HG03575 (cell line): ENCODE results near the gene TSPAN31.
"Not testable (repeated sequence)": the region's sequence is repeated elsewhere in the genome, so short reads cannot be mapped to it uniquely, and the experiment has no call there.

ENCODE experiments used
- ATAC-seq: cut with Tn5 transposase; IDR thresholded peaks from one replicate; pipeline ENCODE4 v1.9.1; 2021; ENCODE audit not compliant: unreplicated experiment, insufficient number of reproducible peaks, low FRiP score; ENCODE audit errors: extremely low read depth

Gene TSPAN31

DNA sequence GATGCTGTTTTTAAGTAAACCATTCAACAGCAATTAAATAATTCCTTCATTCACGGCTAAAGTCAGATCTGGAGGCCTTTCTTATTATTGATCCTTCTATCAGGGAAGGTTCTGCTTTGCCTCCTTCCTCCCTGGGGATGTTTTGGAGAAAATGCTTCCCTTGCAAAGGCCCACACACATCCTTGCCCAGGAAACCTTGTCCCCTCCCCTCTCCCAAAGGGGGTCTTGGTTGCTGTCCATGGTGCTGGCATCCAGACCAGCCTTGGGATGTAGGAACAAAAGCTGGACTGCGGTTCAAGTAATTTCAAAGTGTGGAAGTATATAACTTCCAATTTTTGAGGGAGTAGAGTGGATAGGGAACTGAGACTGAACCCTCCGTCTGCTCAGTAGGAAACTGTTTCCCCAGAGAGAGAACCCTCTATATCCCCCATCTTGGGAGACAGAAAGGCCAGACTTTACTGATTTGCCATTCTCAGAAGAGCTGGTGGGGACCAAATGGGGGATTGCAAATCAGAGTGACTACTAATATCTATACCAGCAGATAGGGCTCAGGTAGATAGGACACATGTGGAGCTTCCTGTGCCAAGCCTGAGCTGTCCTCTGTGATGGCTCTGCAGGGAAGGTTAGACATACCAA, 15.6 kb downstream of the TSPAN31 start:
- no peak for ATAC-seq

DNA sequence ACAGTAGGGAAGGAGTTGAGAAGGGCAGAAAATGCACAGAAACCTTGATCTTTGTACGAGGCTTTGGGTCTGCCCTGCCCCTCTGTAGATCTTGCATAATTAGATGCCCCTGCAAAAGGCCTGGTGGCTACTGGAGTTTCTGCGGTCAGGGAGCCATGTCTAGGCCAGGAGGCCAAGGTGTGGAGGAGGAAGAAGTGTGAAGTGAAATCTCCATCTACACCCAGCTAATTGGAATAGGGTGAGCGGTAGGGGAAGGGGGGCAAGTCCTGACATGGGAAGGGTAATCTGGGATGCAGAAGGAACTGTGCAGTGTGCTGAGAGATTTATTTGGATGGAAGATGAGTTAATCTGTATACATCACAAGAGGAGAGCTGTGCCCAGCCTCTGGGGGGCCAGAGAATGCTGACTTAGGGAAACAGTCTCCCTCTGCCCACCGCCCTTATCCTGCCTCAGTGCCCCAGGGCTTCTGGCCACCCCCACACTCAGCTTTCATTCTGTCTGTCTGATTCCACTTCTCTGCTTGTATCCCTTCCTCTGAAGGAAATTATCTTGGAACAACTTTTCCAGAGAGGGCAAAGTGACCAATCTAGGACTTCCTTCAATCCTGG, 16.7 kb downstream of the TSPAN31 start:
- no peak for ATAC-seq

DNA sequence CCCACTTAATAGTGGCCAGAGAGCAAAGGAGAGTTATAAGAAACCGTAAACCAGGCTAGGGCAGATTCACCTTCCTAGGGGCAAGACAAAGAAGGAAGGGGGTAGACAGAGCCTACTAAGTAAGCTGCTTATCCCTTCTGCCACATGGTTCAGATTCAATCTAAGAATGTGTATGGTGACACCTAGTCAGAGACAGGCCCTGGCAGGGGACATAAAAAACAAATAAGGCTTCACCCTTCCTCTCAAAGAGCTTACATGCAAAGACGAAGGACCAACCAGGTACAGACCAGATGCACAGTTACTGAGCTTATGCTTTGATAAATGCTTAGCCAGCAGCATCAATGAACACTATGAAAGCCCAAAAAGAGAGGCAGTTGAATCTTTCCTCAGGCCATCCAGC, 17.6 kb downstream of the TSPAN31 start:
- no peak for ATAC-seq

DNA sequence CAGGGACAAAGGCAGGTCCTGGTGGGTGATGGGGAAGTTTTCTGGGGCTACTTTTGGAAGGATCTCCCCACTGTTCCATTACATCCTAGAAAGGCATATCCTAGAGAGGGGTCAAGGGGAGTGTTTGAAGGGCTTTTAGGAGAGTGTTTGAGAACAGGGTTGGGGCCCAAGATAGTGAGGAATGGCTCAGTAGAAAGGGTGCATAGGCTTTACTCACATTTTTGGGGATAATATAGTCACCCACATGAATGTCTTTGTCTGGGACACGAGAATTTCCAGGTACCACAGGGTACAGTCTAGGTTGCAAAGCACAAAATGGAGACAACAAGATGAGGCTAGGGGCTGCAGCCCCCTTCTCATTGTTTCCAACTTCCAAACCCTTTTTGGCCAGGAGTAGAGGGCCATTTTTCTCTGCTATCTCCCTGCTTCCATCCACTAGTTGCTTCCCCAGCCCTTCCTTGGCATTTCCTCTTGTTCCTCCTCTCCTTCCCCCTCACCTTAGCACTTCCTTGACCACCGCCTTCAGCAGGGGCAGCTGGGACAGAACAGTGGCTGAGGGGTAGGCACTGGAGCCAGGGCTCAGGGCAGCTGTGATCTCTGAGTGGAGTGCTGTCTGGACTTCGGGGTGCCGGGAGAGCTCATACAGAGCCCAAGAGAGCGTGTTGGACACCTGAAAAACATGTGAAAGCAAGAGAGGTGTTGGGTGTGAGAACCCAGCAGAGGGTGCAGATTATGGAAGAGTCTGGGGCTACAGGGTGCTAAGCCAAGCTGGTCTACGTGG, 19.2 kb downstream of the TSPAN31 start:
- no peak for ATAC-seq

DNA sequence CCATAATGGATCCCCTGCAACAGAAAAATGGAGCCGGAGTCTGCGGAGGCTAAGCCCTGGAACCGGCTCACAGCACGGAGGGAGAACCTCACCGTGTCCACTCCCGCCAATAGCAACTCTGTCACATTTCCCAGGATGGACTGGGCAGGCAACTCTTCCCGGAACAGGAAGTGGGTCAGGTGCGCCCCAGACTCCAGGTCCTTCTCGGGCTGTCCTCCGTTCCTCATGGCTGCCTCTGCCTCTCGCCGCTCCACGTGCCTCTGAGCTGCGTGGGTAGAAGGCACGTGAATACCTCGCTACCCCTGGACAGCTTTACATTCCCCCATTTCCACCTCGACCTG, 19.8 kb downstream of the TSPAN31 start:
- ATAC-seq = no peak

DNA sequence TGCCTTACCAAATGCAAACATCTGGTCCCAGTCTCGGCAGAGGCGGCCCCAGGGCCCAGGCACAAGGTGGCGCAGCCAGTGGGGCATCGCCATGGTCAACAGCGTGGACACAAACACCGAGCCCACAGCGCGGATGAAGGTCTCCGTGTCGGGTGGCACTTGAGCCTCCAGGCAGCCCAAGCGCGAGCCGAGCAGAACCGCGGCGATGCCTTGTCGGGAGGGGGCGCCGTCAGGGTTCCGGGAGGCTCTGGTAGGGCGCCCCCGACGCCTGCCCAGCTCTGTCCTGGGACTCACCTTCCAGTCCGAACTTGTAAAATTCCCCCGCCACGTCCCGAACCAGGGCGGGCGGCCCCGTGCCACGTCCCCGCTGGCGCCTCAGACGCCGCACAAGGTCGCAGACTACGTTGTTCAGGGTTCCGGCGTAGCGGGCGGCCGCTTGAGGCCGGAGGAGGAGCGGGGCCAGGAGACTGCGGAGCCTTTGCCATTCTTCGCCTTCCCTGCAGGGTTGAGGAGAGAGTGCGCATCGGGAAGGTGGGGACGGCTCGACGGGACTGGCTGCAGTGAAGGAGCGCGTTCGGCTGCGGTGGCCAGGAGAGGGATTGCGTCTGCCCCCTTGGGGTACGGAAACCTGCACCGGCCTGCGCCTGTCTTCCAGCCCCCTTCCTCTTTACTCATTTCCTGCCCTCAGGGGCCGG, 20.3 kb downstream of the TSPAN31 start:
- no peak for ATAC-seq

DNA sequence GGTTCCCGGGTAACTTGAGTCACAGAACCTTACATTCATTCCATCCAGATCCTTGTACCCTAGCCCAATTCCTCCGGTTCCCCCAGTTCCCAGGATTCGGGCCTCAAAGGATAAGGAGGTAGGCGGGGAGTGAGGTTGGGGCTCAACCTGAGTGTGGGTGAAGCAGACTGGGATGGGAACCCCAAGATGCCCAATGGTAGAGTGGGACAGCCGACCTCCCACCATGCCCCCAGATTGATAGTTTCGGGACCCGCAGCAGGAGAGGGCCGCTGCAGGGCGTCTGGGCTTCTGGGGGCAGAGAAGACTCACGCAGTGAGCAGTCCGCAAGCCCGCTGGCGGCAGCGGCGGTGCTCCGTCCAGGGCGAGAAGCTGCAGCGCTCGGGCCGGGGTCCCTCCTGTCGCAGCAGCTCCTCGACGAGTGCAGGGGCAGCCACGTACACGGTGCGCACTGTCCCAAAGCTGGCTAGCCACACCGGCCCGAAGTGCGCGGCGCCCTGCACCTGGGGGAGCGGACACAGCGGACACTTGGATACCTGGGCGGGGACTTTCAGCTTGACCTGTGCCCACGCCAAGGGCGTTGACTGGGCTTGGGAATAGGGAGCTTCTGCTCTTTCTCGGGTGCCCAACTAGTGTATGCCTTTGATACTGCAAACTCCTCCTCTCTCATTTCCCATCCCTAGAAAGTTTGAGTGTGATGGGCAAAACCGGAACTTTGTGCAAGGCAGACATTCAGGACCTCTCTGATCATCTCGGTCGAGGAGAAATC, 21.0 kb downstream of the TSPAN31 start:
- ATAC-seq = no peak

DNA sequence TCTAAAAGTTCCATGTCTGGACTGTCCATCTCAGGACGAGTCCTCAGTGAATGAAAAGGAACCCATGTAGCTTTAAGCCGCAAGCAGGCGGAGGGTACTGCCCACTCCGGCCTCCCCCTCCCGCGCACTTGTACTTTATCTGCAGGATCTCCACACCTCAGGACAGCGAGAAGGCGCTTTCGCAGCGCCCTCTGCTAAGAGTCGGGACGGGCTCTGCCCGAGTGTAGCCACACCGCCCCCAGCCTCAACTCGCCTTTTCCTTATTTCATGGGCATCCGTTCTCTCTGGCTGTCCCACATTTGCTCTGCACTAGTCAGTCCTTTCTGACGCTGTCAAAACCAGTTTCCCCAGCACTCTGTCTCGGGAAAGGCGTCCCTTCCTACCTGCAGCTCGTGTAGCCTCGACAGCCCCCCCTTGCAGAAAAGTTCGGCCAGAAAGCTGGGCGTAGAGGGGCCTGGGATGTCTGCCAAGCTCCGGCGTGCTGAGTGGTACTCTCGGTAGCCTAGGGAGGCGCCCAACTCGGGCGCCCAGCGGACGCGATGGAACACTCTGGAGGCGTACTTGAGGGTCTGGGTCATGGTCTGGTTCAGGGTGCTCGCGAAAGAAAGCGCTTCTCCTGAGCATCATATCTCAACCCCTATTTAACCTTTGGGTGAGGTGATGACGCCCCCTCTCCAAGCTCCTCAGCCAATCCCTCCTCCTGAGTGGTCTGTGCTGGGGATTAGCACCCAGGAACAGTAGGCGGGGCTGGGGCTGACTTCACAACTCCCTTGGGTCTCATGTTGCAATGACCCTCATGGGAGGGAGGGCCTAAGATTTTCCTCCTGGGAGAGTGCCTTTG, 21.8 kb downstream of the TSPAN31 start, which contains the start of gene CYP27B1:
Gene CYP27B1, minus strand, starts transcription at position 615 of the 841 bp plus-strand sequence. Its CDS starts 37 bp downstream, at position 578.
- no peak for ATAC-seq

DNA sequence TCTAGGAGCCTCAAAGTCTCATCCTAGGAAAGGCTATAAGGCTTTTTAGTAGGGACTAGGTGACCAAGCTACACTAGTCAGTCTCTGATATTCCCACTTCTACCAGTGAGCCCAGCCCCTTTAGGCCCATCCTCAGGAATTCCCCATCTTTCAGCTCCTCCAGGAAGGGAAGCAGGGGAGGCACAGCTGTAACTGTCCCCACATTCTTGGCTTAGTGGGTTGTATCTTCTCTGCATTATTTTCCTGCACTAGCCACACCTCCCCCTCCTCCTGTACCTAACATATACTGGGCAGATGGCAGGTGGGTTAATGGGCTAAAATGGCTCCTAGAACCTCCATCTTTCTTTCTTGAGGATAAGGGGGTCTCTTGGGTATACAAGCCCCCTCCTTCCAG, 22.5 kb downstream of the TSPAN31 start:
- ATAC-seq = no peak

DNA sequence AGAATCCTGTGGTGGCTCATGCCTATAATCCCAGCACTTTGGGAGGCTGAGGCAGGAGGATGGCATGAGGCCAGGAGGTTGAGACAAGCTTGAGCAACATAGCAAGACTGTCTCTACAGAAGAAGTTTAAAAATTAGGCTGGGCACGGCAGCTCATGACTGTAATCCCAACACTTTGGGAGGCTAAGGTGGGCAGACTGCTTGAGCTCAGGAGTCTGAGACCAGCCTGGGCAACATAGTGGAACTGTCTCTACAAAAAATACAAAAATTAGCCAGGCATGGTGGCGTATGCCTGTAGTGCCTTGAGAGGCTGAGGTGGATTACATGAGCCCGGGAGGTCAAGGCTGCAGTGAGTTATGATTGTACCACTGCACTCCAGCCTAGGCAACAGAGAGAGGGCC, 23.0 kb downstream of the TSPAN31 start:
- ATAC-seq = no peak

DNA sequence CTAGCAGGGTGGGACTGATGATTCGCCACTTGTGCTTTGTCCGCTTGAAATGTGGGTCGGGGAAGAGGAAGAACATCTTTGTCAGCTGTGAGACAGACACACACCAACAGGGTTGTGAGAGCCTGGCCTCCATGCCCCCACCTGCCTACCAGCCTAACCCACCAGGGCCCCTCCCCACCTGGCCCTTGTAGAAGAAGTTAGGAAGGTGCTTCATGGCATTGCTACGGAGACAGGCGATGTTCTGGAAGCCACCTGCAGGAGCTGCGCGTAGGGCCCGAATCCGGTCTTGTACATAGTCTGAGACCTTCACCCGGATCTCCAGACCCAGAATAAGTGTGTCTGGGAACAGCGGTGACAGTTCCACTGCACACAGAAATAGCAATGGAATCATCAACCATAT, 24.8 kb downstream of the TSPAN31 start:
- ATAC-seq = no peak

DNA sequence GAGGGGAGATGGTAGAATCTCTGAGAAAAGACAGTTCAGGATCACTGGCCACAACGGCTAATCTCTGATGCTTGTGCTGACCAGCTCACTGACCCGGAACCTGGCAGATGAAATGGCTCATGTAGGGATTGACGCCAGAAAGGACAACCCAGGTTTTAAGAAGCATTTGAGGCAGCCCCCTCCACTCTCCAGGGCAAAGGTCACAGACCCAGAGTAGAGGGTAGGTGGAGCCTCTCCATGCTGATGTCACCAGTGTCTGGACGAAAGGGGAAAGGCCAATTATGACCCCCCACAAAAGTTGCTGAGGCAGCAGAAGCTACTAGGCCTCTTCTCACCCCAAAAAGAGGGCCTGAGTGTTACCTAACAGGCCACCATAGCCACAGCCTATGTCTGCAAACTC, 25.9 kb downstream of the TSPAN31 start:
- ATAC-seq = no peak

DNA sequence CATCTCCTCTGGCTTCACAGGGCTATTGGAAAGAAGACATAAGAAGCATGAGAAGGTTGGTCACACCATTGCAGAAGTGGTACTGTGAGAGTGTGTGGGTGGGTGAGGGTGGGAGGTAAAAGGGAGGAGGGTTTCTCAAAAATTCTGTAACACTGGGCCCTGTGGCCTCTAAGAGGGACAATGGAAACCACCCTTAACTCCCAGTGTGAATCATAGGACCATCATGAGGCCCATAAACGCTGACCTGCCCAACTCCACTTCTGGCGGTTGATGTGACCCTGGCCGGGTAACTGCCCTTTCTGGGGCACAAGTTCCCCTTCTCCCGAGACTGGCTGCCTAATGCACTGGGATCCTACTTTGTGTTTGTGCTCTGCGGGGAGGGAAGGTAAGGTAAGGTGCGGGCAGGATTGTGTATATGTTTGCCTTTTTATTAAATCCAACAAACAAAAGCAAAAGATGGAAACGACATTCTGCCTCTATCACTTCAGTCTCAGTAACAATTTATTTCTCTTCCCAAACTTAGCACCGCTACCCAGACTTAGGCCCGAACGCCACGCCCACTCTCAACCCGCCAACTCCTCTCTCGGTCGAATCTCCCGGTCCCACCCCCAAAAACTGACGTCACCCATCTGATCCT, 26.5 kb downstream of the TSPAN31 start:
- ATAC-seq = peak; percentile 49

DNA sequence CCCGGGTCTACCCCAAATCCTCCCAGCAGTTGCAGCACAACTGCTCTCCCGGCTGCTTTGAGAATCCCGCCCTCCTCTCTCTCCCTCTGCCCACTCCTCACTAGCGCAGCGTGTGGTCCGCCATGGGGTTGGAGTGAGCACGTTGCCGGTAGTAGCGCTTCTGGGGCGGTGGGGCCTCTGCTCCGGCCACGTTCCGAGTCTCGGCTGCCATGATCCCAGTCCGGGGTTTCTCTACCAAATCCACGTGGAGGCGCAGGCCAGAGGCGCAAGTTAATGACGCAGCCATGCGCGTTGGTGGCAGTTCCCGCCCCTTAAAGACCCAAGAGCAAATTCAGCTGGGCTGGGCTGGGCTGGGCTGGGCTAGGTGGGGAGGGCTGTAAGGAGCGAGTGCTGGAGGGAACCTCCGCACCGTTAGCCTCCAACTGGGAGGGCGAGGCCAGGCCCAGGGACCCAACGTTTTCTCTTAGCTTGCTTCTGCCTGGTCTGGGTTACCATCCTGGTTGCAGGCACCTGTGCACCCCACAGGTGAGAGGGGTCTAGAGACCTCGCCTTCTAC, 27.1 kb downstream of the TSPAN31 start, which contains the start of gene METTL1:
Gene METTL1, minus strand, starts transcription at position 233 of the 556 bp plus-strand sequence. Its CDS starts 22 bp downstream, at position 211.
- peak; percentile 31 for ATAC-seq

DNA sequence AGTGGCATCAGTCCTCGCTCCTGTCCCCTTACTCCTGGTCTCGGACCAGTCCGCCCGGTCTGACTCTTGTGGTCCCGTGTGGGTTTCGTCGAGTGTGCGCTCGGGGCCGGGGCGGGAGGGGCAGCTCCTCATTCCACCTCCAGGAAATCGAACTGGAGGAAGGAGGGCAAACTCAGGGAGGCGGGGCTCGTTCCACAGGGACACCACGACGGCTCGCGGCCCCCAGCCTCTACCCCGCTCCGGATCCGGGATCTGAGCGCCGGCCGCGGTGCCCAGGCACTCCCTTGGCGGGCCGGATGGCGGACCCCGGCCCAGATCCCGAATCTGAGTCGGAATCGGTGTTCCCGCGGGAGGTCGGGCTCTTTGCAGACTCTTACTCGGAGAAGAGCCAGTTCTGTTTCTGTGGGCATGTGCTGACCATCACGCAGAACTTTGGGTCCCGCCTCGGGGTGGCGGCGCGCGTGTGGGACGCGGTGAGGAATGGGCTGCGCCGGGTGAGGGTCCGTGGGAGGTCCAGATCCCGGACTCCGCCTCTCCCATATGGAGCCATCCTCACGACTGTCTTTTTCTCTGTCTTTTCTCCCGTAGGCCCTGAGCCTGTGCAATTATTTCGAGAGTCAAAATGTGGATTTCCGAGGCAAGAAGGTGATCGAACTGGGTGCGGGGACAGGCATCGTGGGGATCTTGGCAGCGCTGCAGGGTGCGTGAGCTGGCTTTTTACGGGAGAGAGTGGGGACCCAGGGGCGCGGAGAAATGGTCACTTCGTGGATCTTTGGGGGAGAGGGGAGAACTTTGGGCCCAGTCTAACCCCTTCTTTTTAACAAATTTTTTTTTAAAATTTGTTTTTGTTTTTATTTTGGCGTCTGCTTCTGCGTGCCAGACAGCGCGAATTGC, 27.8 kb downstream of the TSPAN31 start, which contains the start of gene EEF1AKMT3:
Gene EEF1AKMT3, plus strand, starts transcription at position 186 of the 894 bp plus-strand sequence. Its CDS starts 111 bp downstream, at position 297.
- ATAC-seq = no peak

DNA sequence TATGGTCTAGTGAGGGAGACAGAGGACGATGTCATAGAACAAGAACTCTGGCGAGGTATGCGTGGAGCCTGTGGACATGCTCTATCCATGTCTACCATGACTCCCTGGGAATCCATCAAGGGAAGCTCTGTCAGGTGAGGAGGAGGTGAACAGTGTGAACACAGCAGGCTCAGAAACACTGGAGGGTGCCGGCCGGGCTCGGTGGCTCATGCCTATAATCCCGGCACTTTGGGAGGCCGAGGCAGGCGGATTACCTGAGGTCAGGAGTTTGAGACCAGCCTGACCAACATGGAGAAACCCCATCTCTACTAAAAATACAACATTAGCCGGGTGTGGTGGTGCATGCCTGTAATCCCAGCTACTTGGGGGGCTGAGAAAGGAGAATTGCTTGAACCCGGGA, 29.8 kb downstream of the TSPAN31 start:
- not testable (repeated sequence) for ATAC-seq
